H9 (cell line): ENCODE measurements around the gene AP2A2. TPM values are rescaled to one million over a fixed set of nuclear protein-coding genes. Genes with fewer than 3 reads are reported as not detected.

ENCODE experiments used
- DNase-seq: peaks from one replicate; pipeline ENCODE4 v3.0.0-alpha.2; 2017
- H2AFZ ChIP-seq: one replicate; pipeline ENCODE4 v1.6.1; 2013; ENCODE audit warnings: mild to moderate bottlenecking, low read length, control low read depth, moderate library complexity
- H2AK5ac ChIP-seq: 2 replicates; pipeline ENCODE4 v1.6.1; 2013; ENCODE audit warnings: low read length, control low read depth, mixed read lengths; ENCODE audit not compliant: insufficient read length
- H2BK120ac ChIP-seq: one replicate; pipeline ENCODE4 v1.6.1; 2013; ENCODE audit warnings: low read depth, mild to moderate bottlenecking, low read length, control low read depth, inconsistent platforms; ENCODE audit not compliant: poor library complexity, severe bottlenecking
- H2BK12ac ChIP-seq: 2 replicates; pipeline ENCODE4 v1.6.1; 2013; ENCODE audit warnings: low read length, control low read depth, mixed read lengths, low read depth; ENCODE audit not compliant: insufficient read length
- H2BK15ac ChIP-seq: 2 replicates; pipeline ENCODE4 v1.6.1; 2013; ENCODE audit warnings: low read depth, low read length, control low read depth
- H2BK20ac ChIP-seq: one replicate; pipeline ENCODE4 v1.6.1; 2013; ENCODE audit warnings: low read depth, mild to moderate bottlenecking, low read length, control low read depth, inconsistent platforms; ENCODE audit not compliant: poor library complexity, severe bottlenecking
- H2BK5ac ChIP-seq: 2 replicates; pipeline ENCODE4 v1.6.1; 2013; ENCODE audit warnings: low read length, control low read depth, mixed read lengths; ENCODE audit not compliant: insufficient read length
- H3K14ac ChIP-seq: 2 replicates; pipeline ENCODE4 v1.6.1; 2013; ENCODE audit warnings: low read length, control low read depth; ENCODE audit not compliant: insufficient read depth
- H3K18ac ChIP-seq: 2 replicates; pipeline ENCODE4 v1.6.1; 2013; ENCODE audit warnings: low read depth, mild to moderate bottlenecking, mixed read lengths, low read length, control low read depth; ENCODE audit not compliant: insufficient read length
- H3K23ac ChIP-seq: 2 replicates; pipeline ENCODE4 v1.6.1; 2013; ENCODE audit warnings: low read length, control low read depth, mixed read lengths, low read depth; ENCODE audit not compliant: insufficient read length
- H3K23me2 ChIP-seq: 2 replicates; pipeline ENCODE4 v1.6.1; 2013; ENCODE audit warnings: low read depth, mild to moderate bottlenecking, mixed read lengths, low read length, control low read depth; ENCODE audit not compliant: insufficient read length, poor library complexity, severe bottlenecking
- H3K27ac ChIP-seq: 2 replicates; pipeline ENCODE4 v1.5.1; 2013; ENCODE audit warnings: low read length, control low read depth, mixed read lengths, low read depth; ENCODE audit not compliant: insufficient read length
- H3K27me3 ChIP-seq: 2 replicates; pipeline ENCODE4 v1.6.1; 2013; ENCODE audit warnings: low read length, control low read depth, inconsistent platforms; ENCODE audit not compliant: insufficient read depth
- H3K4ac ChIP-seq: 2 replicates; pipeline ENCODE4 v1.6.1; 2013; ENCODE audit warnings: low read depth, mild to moderate bottlenecking, control low read depth, inconsistent platforms, low read length, moderate library complexity
- H3K4me1 ChIP-seq: 2 replicates; pipeline ENCODE4 v1.6.1; 2013; ENCODE audit warnings: low read length, control low read depth, inconsistent platforms; ENCODE audit not compliant: insufficient read depth
- H3K4me2 ChIP-seq: 2 replicates; pipeline ENCODE4 v1.6.1; 2013; ENCODE audit warnings: low read length, control low read depth, mixed read lengths; ENCODE audit not compliant: insufficient read length, insufficient read depth
- H3K56ac ChIP-seq: 2 replicates; pipeline ENCODE4 v1.6.1; 2013; ENCODE audit warnings: low read depth, mild to moderate bottlenecking, mixed read lengths, low read length, control low read depth; ENCODE audit not compliant: insufficient read length
- H3K79me1 ChIP-seq: 2 replicates; pipeline ENCODE4 v1.6.1; 2013; ENCODE audit warnings: low read depth, mild to moderate bottlenecking, moderate library complexity, low read length, control low read depth, inconsistent platforms; ENCODE audit not compliant: insufficient read depth, poor library complexity, severe bottlenecking
- H3K79me2 ChIP-seq: 2 replicates; pipeline ENCODE4 v1.6.1; 2013; ENCODE audit warnings: low read length, control low read depth, inconsistent platforms; ENCODE audit not compliant: insufficient read depth
- H3K9ac ChIP-seq: 2 replicates; pipeline ENCODE4 v1.6.1; 2013; ENCODE audit warnings: low read length, control low read depth, mixed read lengths; ENCODE audit not compliant: insufficient read length; ENCODE audit errors: extremely low read depth
- H3K9me3 ChIP-seq: one replicate; pipeline ENCODE4 v1.6.1; 2013; ENCODE audit warnings: low read depth, low read length, inconsistent platforms; ENCODE audit not compliant: control insufficient read depth
- H3T11ph ChIP-seq: one replicate; pipeline ENCODE4 v1.6.1; 2013; ENCODE audit warnings: mild to moderate bottlenecking, low read length, control low read depth, inconsistent platforms
- H4K20me1 ChIP-seq: one replicate; pipeline ENCODE4 v1.6.1; 2013; ENCODE audit not compliant: control insufficient read depth, insufficient read length, insufficient read depth
- H4K5ac ChIP-seq: 2 replicates; pipeline ENCODE4 v1.6.1; 2013; ENCODE audit warnings: low read depth, mild to moderate bottlenecking, mixed read lengths, low read length, control low read depth; ENCODE audit not compliant: insufficient read length
- H4K8ac ChIP-seq: replicated peaks from 2 replicates; pipeline ENCODE4 v1.6.1; 2013; ENCODE audit warnings: low read length, control low read depth, mixed read lengths, low read depth; ENCODE audit not compliant: insufficient read length
- H4K91ac ChIP-seq: 2 replicates; pipeline ENCODE4 v1.6.1; 2013; ENCODE audit warnings: low read depth, mild to moderate bottlenecking, moderate library complexity, mixed read lengths, low read length, control low read depth; ENCODE audit not compliant: insufficient read length
- H3K27ac Mint-ChIP-seq, 3 experiments: 2 replicates in 2 of 3; 3 replicates in 1 of 3; pipeline ENCODE4 v1.8.0; 2020 to 2021; ENCODE audit warnings: mixed read lengths in 3 of 3, mild to moderate bottlenecking in 1 of 3, moderate library complexity in 1 of 3
- H3K27me3 Mint-ChIP-seq: 2 replicates; pipeline ENCODE4 v1.8.0; 2021; ENCODE audit warnings: low read depth, mild to moderate bottlenecking, moderate library complexity, mixed read lengths
- H3K36me3 Mint-ChIP-seq, 3 experiments: 2 replicates in 2 of 3; 3 replicates in 1 of 3; pipeline ENCODE4 v1.8.0; 2020 to 2021; ENCODE audit warnings: low read depth in 3 of 3, mixed read lengths in 3 of 3; ENCODE audit not compliant: insufficient read depth in 1 of 3
- H3K4me1 Mint-ChIP-seq, 2 experiments: 2 replicates each; pipeline ENCODE4 v1.8.0; 2020; ENCODE audit warnings: mixed read lengths in 2 of 2
- H3K4me3 Mint-ChIP-seq, 2 experiments: 2 replicates in 1 of 2; 3 replicates in 1 of 2; pipeline ENCODE4 v1.8.0; 2020 to 2021; ENCODE audit warnings: mild to moderate bottlenecking in 2 of 2, mixed read lengths in 2 of 2, moderate library complexity in 1 of 2
- H3K9me3 Mint-ChIP-seq, 2 experiments: 2 replicates in 1 of 2; 3 replicates in 1 of 2; pipeline ENCODE4 v1.8.0; 2020; ENCODE audit warnings: mild to moderate bottlenecking in 2 of 2, mixed read lengths in 2 of 2, moderate library complexity in 1 of 2
- WGBS: extraction: QIAGEN DNeasy Blood & Tissue Kit; methylation state at CpG from one replicate; pipeline ENCODE4 v1.1.7; 2013; ENCODE audit warnings: missing lambda C conversion rate, low lambda C conversion rate, mixed read lengths; ENCODE audit not compliant: insufficient read length; ENCODE audit errors: extremely low coverage; 5-methylcytosine and 5-hydroxymethylcytosine counted together
- total RNA-seq: library from RNA; stranded (reverse); gene quantifications from 2 replicates; pipeline ENCODE4 v1.2.1, GENCODE V29; 2021
- TF ChIP-seq, protein P1 (sequence below): fragments of 200-600 bp; sonication (generic); conservative IDR thresholded peaks from 3 replicates; pipeline ENCODE4 v1.8.0; 2021; ENCODE audit warnings: antibody characterized with exemption, mild to moderate bottlenecking

Gene AP2A2
- total RNA-seq, 1 experiment from 2014 or later = 53.7 TPM

DNA sequence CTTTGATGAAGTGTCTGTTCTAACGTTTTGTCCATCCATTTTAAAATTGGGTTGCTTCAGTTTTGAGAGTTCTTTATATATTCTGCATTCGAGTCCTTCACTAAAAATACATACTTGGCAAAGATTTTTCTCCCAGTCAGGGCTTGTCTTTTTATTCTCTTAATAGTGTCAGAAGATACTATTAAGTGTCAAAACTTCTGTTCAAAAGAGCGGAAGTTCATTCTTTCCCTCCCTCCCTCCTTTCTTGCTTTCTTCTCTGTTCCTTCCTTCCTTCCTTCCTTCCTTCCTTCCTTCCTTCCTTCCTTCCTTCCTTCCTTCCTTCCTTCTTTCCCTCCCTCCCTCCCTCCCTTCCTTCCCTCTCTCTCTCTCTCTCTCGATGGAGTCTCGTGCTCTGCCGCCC is 118.5 kb downstream of the AP2A2 start:
- Histone ChIP-seq H3K79me2 (no peaks in the 10 kb centered on the region), H3K27ac (no peak overlapping the region), H4K91ac (no peak overlapping the region), H3K27me3 (no peaks in the 10 kb centered on the region), H3K79me1 (no peaks in the 10 kb centered on the region), H3K18ac (no peak overlapping the region), H3K14ac (no peak overlapping the region), H3K4me1 (no peaks in the 10 kb centered on the region), H3K9me3 (no peaks in the 10 kb centered on the region), H3K23me2 (no peaks in the 10 kb centered on the region), H2AFZ (no peak overlapping the region), H2BK15ac (no peak overlapping the region), H4K8ac (no peak overlapping the region), H3K9ac (no peak overlapping the region), H3K56ac (no peak overlapping the region), H3T11ph (no peak overlapping the region), H4K20me1 (no peaks in the 10 kb centered on the region), H2BK12ac (no peak overlapping the region), H2BK120ac (no peak overlapping the region), H3K4me2 (no peak overlapping the region), H4K5ac (no peak overlapping the region), H2BK5ac (no peak overlapping the region), H2AK5ac (no peak overlapping the region), H3K4ac (no peak overlapping the region), H2BK20ac (no peak overlapping the region), H3K23ac (no peak overlapping the region)
- no peak for DNase-seq
- Mint-ChIP-seq H3K27ac (no peak overlapping the region; a peak in 1 of 7 replicates), H3K9me3 (no peaks in the 10 kb centered on the region; a peak in 1 of 5 replicates), H3K27me3 (peaks cover 14% of the 10 kb centered on the region), H3K36me3 (no peaks in the 10 kb centered on the region; a peak in 1 of 7 replicates), H3K4me1 (no peaks in the 10 kb centered on the region), H3K4me3 (no peak overlapping the region; a peak in 1 of 5 replicates)
- no CpG with 5 or more reads among the region's 6 CpGs for WGBS
- TF ChIP-seq, protein P1, sequence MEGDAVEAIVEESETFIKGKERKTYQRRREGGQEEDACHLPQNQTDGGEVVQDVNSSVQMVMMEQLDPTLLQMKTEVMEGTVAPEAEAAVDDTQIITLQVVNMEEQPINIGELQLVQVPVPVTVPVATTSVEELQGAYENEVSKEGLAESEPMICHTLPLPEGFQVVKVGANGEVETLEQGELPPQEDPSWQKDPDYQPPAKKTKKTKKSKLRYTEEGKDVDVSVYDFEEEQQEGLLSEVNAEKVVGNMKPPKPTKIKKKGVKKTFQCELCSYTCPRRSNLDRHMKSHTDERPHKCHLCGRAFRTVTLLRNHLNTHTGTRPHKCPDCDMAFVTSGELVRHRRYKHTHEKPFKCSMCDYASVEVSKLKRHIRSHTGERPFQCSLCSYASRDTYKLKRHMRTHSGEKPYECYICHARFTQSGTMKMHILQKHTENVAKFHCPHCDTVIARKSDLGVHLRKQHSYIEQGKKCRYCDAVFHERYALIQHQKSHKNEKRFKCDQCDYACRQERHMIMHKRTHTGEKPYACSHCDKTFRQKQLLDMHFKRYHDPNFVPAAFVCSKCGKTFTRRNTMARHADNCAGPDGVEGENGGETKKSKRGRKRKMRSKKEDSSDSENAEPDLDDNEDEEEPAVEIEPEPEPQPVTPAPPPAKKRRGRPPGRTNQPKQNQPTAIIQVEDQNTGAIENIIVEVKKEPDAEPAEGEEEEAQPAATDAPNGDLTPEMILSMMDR = no peak
